HG02610 (cell line): Measurements from ENCODE around the gene C1orf53.

Source experiments
- ATAC-seq: cut with Tn5 transposase; IDR thresholded peaks from one replicate; pipeline ENCODE4 v1.9.1; 2021; ENCODE audit warnings: mild to moderate bottlenecking, moderate library complexity; ENCODE audit not compliant: unreplicated experiment

C1orf53 gene

DNA sequence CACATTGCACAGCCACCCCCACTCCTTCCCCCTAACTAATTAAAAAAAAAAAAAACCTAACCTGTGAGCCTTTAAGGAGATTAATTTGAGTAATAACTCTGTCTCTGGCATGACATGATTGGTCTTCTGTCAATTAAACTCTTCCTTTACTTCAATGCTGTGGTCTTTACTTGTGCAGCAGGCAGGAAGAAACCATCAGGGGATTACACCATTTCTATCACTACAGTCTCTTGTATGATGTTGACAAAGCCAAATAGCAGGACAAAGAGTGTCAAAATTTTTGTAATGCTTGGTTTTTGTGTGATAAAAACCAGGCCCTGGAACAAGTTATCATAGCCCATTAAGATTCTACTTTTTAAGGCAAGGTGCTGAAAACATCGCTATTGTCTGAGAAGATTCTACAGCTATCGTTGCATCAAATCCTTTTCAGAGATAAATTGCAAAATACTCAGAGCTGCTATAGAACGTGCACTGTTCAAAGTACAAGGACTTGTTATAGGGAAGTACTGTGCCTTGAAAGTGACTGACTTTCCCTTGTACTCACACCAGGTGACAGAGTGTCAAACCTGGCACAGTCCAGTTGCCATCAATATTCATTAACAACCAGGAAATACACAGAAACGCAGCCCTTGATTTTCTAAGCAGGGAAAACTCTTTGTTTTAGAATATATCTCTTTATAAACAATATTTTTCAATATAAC lies 52.4 kb downstream of the C1orf53 start:
- ATAC-seq, result no peak

- ATAC-seq, result no peak
These were observed 53.3 kb downstream of the C1orf53 start for GRCh38 chr1:197955486-197956394.
